ENCODE results near the gene ASTL. TPM values are rescaled to one million over a fixed set of nuclear protein-coding genes. Genes with fewer than 3 reads are reported as not detected.

ASTL gene
- total RNA-seq, 1 experiment from 2014 or later: 2.6 TPM

DNA sequence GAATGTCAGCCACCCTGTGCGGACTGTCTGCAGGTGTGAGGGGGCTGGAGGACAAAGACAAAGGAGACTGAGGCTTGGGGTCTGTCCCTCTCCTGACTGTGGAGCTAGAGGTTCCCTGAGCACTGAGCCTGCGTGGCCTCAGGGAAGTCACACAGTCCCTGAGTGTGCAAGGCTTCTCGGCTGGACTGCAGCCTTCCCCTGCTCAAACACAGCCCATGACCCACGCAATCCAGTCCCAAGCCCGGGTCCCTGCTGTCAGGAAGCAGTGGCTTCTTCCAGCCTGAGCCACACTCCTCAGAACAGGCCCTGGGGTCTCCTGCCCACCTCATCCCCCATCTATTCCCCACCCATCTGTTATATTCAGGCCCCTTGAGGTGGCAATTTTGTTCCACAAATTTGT, 2.7 kb downstream of the ASTL start:
- in situ Hi-C loops (cut with HindIII; ENCODE audit: low sequenced_read_pairs): no loop called here
- DNase-seq (ENCODE audit: low spot score): no peak

DNA sequence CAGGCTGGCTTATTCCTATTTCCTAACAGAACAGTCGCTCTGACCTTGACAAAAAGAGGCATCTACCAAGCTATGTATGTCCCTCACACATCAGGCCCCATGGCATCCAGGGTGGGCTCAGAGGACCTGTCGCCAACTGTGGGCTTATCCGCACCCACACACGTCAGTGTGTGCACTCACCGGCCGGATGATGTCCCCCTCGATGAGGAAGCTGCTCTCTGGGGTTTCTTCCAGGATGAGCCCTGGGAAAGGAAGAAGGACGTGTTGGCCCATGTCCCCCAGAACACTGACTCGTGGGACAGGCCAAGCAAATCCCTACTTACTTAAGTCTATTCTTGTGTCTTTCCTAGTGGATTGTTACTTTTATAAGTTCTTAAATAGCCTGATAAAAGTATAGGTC, 3.1 kb downstream of the ASTL start:
- in situ Hi-C loops (cut with HindIII; ENCODE audit: low sequenced_read_pairs): no loop called here
- DNase-seq (ENCODE audit: low spot score): no peak

DNA sequence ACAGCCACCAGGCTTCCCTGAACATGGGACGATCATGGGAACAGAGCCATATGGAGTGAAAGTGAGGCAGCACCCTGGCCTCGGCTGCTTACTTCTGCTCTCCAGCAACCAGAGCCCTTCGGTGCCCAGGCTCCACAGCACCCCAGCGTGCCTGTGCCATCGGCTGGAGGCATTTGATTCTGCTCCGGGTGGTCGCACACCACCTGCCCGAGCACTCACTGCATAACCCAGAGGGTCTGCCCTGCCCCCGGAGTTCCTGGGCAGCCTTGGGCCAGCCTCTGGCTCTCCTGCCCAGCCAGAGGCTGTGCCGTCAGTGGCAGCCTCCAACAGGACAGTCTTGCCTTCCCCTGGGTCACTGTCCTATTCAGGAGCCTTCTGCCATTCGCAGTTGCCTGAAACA, 3.9 kb downstream of the ASTL start:
- DNase-seq (ENCODE audit: low spot score): no peak
- in situ Hi-C loops (cut with HindIII; ENCODE audit: low sequenced_read_pairs): no loop called here

DNA sequence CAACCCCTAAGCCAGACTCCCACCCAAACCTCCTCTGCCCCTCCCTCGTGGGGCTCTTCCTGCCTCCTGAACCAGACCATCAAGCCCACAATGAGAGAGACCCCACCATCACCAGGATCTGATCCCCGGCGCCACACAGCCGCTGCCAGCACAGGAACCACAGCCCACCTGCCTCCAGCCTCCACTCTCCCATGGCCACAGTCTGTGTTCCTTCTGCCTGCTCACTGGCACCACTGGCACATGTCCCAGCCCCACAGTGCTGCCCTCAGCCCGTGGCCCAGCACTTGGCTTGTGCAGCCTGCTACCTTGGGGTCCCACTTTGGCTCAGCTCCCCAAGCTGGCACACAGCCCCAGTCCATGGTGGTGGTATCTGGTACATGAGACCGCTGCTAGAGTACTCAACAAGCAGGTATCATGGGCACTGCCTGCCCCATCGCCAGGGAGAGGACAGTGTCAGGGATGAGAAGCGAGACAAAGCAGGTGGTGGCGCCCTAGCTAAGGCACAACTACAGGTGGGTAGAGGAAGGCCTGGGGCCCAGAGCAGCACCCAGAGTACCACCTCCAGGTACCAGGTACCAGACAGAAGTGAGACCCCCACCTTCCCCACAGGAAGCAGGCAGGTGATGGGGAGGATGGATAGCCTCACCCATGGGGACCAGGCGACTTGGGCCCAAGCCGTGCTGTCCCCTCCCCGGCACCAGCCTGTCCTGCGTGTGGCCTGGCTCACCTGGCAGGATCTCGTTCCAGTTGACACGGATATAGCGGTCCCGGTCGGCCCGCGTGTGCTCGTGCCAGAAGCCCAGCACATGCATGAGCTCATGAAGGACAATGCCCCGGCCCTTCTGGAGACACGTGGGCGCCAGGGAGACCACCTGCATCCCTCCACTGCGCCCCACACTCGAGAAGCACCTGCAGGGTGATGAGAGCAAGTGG, 6.2 kb downstream of the ASTL start:
- in situ Hi-C loops (cut with HindIII; ENCODE audit: low sequenced_read_pairs): no loop called here
- no peak for DNase-seq (ENCODE audit: low spot score)

DNA sequence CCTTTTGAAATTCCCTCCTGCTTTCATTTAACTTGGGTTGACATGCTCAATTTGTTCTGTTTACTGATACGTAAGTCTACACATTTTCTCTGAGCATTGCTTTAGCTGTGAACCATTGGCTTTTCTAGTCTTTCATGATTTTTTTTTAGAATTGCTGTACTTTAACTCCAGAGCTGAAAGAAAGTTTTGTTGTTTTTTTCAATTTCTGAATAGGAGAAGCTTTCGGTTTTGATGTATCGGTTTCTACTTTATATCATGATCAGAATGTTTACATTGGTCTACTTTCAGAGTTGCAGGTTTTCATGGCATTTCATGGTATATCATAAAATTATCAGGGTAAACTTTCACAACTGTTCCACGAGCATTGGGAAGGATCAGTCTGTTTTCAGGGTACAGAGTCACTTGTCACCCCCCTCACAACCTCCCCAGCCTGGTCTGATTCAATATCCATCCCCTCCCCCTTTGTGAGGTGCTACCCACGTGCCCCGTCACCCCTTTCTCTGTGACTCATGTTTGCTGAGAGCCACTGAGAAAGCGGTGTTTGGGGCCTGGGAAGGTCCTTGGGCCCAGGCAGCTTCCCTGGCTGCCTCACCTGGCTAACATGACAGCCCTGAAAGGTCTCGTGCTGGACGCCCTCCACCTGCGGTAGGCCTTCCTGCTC, 7.0 kb downstream of the ASTL start:
- DNase-seq (ENCODE audit: low spot score): no peak
- in situ Hi-C loops (cut with HindIII; ENCODE audit: low sequenced_read_pairs): no loop called here

DNA sequence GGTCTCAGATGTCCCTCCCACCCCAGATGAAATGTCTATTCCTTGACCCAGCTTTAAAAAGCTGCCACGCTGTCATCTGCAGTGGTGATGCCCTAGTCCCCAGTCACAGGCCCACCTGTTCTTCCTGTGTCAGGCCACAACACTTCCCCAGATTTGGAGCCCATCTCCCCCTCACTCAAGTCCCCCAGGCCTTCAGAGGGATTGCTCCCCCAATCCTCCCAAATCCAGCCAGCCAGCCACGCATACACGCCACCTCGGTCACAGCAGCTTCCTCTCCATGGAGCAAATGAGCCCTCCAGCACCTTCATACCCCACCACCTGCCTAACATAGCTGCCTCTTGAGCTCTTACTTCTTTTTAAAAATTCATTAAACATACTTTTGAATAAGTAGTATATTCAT, 7.8 kb downstream of the ASTL start:
- in situ Hi-C loops (cut with HindIII; ENCODE audit: low sequenced_read_pairs): no loop called here

DNA sequence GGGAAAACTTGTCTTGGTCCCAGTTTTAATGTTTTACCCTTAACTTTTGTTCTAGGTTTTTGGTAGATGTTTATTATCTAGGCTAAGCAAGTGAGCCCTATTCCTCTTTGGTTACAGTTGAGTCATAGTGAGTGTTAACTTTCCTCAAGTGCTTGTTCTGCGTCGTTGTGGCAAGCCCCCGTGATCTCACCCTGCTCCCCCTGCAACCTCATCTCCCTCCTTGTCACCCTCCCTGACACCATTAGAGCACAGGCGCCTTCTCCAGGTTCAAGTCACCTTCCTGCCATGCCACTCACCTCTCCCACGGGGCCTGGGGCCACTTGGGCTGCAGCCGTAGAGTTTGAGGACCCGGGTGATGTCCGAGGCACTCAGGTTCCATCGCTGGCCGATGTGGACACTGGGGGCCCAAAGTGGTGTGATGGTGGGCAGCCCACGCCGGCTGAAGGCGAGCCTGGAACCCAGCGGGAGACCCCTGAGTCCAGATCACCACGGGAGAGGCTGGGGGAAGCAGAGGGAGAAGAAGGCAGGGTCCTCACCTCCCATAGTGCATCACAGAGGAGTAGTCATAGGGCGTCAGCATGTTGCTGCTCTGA, 8.7 kb downstream of the ASTL start:
- in situ Hi-C loops (cut with HindIII; ENCODE audit: low sequenced_read_pairs): no loop called here
- DNase-seq (ENCODE audit: low spot score): no peak

More for the DNA sequence above, 7.8 kb downstream of the ASTL start:
- no peak for DNase-seq (ENCODE audit: low spot score)

DNA sequence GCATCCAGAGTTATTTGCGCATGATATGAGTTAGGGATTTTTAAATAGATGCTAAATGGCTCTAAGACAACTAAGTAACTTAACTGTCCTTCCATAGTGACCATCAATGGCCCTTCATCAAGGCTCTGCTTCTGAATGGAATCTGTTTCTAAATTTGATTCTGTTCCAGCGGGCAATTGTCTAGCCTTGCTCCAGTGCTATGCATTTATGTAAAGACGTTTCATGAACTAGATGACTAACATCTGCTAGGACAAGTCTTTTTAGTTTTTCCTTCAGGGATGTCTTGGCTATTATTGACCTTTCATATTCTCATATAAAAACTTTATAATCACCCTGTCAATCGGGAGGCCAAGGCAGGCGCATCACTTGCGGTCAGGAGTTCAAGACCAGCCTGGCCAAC, 9.8 kb downstream of the ASTL start:
- no peak for DNase-seq (ENCODE audit: low spot score)
- in situ Hi-C loops (cut with HindIII; ENCODE audit: low sequenced_read_pairs): no loop called here

DNA sequence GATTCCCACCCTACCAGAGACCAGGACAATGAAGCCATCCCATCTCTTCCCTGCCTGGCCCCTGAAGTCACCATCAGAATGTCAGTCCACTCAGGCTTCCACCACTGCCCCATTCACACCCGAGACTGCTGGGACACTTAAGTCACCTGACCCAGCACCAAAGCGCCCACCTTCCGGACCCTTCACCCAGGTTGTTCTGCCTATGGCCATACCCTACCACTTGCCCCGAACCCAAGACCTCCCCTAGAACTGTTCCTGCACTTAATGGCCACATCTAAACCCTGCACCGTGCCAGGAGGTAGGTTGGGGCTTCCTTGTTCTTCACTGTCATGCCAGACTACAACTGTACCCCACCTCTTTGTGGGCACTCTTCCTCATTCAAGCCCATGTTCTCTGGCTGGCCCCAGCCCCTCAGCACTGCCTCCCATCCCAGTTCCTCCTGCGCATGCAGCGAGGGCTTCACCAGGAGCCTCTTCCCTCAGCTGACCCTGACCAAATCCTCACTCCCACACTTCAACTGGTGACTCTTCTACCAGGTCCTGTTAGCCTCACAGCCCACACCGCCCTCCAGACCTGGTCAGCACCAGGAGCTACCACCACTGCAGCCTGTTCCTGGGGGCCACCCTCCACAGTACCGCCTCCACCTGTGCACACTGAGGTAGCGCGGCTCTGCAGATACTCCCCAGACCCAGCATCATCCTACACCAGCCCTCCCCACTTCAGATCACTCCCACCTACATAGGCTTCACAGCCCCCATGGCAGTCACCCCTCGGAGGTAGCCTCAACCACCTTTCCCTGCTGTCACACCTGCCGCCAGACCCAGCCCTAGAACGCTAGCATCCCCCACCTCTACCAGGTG, 13.7 kb downstream of the ASTL start:
- DNase-seq (ENCODE audit: low spot score): no peak
- in situ Hi-C loops (cut with HindIII; ENCODE audit: low sequenced_read_pairs): no loop called here

DNA sequence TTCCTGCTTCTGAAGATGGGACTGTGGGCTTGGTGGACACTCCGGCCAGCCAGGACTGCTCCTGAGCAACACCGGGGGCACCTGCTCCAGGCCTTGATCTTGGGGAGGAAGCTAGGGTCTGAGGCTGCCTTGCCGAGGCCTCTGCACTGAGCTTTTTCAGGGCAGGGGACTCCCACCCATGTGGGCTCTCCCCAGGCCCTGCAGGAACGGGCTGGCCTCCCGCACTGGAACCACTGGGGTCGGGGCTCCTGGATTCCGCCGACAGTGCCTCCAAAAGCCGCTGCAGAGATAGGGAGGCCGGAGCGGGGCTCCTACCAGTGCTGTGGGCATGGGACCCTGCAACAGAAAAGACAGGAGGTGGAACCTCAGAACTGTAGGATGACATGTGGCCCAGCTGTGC, 14.4 kb downstream of the ASTL start:
- no peak for DNase-seq (ENCODE audit: low spot score)
- in situ Hi-C loops (cut with HindIII; ENCODE audit: low sequenced_read_pairs): no loop called here

DNA sequence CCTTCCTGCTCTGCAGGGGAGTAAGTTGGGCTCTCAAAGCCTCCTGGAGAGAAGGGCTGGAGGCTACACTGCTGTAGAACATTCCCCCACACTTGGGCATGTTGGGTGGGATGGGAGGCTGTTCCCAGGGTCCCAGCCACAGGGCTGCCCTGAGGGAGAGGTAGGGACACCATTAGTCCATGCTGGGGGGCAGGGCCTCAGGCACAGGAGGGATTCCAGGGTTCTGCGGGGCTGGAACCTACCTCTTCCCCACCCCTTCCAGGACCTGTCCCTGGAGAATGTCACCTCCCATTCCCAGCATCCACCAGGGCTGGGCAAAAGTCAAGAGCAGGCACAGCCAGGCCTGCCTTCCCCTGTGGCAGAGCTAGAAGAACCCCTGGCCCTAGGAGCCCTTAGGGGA, 15.0 kb downstream of the ASTL start:
- no peak for DNase-seq (ENCODE audit: low spot score)
- in situ Hi-C loops (cut with HindIII; ENCODE audit: low sequenced_read_pairs): no loop called here

DNA sequence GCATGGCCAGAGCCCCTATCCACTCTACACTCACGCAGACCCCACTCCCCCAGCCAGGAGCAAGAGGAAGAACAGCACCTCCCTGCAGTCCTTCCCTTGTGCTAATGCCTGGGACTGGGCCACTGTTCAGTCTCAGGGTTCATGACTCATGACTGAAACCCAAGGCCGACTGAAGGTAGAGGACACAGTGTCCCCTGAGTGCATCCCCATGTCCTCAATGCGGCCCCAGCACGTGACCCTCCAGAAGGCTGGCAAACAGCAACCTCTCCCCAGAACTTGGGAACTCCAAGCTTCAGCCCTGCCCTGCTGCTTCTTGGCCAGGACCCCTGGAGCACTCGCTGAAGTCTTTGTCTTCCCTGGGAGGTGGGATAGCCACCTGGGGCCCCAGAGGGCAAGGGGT, 15.9 kb downstream of the ASTL start:
- DNase-seq (ENCODE audit: low spot score): no peak
- in situ Hi-C loops (cut with HindIII; ENCODE audit: low sequenced_read_pairs): no loop called here

DNA sequence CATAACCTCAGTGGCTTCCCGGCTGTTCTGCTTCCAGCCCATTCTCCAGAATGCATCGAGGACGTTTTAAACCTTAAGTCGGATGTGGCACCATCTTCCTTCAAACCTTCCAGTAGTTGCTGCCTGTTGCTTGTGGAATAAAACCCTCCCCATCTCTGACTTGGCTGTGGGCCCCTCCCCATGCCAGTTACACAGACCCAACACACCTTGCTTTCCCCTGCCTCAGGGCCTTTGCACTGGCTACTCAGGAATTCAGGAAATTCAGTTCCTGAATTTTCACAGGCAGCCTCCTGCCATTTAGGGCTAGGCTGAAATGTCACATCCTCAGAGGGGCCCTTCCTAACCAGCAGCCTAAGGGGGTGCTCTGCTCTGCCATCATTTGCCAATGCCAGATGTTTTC, 16.9 kb downstream of the ASTL start:
- DNase-seq (ENCODE audit: low spot score): no peak
- in situ Hi-C loops (cut with HindIII; ENCODE audit: low sequenced_read_pairs): no loop called here

DNA sequence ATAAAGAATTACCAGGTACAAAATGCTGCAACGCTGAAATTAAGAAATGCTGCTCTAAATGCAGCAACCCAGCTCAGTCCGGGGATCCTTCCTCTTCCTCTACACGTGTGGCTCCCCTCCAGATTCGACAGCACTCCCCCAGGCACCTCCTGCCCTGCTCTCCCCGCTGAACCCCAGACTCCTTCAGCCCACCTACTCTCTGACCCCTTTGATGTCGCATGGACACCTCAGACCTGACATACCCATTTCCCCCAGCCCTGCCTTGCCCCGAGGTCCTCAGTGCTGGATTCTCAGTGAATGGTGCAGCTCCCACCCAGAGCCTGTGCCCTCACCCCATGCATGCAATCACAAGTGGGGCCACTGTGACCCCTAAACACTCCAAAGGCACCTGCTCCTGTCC, 17.3 kb downstream of the ASTL start:
- no peak for DNase-seq (ENCODE audit: low spot score)
- in situ Hi-C loops (cut with HindIII; ENCODE audit: low sequenced_read_pairs): no loop called here

DNA sequence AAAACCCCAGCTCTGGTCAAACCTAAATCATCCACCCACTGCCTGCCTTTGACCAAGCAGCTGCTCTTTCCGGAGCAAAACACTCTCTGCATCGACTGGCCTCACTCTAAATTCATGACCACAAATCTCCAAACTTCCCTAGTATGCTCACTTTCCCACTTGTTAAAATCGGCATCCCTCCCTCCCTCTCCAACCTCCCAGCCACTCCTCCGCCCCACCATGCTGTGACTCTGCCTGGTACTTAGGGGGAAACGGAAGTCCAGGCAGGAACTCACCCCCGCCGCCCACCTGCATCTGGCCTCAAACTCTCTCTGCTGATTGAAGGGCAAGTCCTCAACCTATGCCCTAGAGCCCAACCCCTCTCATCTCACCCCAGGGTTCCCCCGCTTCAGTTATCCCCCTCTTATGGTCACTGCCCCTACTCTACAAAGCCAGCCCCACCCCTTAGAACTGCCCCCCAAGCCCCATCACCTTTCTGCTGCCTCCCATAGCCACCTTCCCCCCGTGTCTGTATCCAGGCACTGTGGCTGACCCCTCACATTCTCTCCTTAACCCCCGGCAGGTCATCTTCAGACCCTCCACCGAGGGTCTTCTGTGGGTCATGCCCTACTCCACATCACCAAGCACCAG, 18.1 kb downstream of the ASTL start:
- in situ Hi-C loops (cut with HindIII; ENCODE audit: low sequenced_read_pairs): no loop called here
- DNase-seq (ENCODE audit: low spot score): no peak

DNA sequence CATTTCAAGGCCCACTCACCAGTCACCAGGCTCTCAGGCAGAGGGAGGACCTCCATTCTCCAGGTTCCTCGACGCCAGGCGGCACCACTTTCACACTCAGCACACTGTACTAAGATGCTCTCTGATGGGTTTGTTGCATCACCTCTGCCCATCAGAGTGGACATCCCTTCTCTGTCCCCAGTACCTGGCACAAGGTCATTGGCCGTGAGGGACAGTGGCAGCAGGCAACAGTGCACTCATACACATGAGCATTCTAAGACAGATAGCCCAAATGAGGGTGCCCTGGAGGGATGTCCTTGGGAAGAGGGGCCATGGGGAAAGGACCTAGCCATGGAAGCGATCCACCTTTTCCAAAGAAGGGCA, 18.9 kb downstream of the ASTL start:
- DNase-seq (ENCODE audit: low spot score): no peak
- in situ Hi-C loops (cut with HindIII; ENCODE audit: low sequenced_read_pairs): no loop called here

DNA sequence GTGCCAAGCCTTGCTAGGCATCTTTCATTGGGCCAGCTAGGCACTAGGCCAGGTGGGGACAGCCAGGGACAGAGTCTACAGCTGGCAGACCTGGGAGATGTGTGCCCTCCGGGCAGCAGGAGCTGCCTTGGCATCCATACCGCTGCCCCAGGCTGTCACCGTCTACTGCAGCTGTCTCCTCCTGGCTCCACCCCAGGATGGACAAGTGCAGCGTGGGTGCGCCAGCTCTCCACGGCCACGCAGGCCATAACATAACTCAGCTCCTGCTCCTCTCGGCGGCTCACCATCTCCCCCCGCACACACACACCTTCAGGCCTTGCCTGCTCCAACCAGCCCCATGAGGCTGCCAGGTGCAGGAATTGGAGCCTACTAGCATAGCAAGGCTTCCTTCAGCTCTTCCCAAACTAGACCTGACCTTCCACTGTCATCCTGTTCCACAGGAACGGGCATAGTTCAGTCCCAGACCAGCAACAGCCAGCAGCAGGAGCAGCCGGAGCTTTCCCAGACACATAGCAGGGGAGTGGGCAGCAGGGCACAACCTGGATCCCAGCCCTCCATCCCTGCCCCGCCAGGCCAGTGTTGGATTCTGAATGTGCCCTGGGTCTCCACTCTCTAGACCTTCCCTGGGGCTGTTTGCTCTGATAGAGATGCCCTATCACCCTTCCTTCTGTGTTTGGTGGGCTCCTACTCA, 19.5 kb downstream of the ASTL start:
- in situ Hi-C loops (cut with HindIII; ENCODE audit: low sequenced_read_pairs): no loop called here

DNA sequence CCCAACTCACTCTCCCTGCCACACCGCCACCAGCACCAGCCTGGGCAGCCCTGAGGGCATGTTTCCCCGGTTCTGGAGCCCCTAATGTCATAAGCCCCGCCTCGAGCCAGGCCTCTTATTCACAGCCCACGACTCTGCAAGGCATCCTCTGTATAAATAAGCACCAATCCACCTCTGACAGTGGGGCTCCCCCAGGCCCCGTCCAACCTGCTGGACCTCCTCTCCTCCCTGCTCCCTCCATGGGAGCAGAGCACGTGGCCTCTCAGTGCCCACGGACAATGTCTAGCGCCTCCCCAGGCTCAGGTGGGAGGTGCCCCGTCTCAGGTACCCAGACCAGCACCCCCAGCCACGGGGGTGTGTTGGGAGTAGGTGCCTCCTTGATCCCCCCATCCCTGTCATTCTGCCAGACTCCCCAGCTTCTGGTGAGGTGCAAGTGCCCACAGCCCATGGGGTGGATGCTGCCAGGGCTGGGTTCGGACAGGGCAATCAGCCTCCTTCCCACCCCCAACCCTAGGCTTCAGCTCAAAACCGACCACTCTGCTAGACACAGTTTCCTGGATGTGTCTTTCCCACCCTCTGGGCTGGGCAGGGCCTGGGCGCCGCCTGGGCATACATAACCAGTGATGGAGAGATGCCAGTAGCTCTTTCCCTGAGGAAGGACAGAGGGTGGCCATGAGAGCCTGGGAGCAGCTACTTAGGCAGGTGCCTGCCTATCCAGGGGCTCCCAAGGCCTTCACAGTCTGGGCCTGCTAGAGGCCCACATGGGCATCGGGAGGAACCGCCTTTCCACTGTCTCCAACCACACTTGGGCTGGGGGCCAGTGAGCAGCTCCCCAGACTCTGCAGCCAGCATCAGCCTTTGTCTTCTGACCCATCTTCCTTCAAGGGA, 20.4 kb downstream of the ASTL start:
- in situ Hi-C loops (cut with HindIII; ENCODE audit: low sequenced_read_pairs): no loop called here
- no peak for DNase-seq (ENCODE audit: low spot score)

More for the DNA sequence above, 19.5 kb downstream of the ASTL start:
- no peak for DNase-seq (ENCODE audit: low spot score)
